ENCODE data around the gene AP3B1. TPM values are rescaled to one million over a fixed set of nuclear protein-coding genes. Genes with fewer than 3 reads are reported as not detected.
A peak's percentile ranks its signal among the peaks of the same experiment; 100 is the strongest.
"Not testable (repeated sequence)": the region's sequence is repeated elsewhere in the genome, so short reads cannot be mapped to it uniquely, and the experiment has no call there.

The AP3B1 gene
- total and polyA plus RNA-seq, 2 donors from 2014 or later: 49.3 to 53.2 TPM

DNA sequence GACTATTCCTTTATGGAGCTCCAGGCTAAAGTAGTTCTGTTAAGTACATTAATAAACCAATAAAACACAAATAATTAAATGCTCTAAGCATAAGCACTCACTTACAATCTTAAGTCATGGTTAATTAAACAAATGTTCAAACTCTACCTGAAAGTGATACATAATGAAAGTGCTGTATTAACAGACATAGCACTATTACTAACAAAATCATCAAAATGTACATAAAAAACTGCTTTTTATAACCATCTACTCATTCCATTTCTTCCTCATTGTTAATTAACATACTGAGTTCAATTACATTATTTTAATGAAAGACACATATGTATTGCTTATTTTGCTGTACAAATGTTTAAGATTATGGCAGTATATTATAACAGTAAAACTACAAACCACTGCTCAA is 107.3 kb downstream of the AP3B1 start:
- Histone ChIP-seq H3K27ac (ENCODE audit: low read depth in 2 of 2, low read length in 2 of 2) (no peak overlapping the region), H3K9ac (ENCODE audit: low read length in 3 of 3) (no peak overlapping the region), H3K9me3 (ENCODE audit: control insufficient read depth in 2 of 3, insufficient read depth in 1 of 3, low read length in 3 of 3) (peaks cover 0 to 3% (median 0%) of the 10 kb centered on the region in 3 donors), H3K36me3 (ENCODE audit: control insufficient read depth in 2 of 3, insufficient read depth in 3 of 3, low read length in 3 of 3) (peaks cover 0 to 5% (median 0%) of the 10 kb centered on the region in 3 donors), H3K27me3 (ENCODE audit: control insufficient read depth, insufficient read depth, low read length) (no peaks in the 10 kb centered on the region), H3K4me1 (ENCODE audit: control insufficient read depth in 2 of 3, insufficient read depth in 2 of 3, low read depth in 1 of 3, low read length in 3 of 3) (peaks cover 0 to 2% (median 0%) of the 10 kb centered on the region in 3 donors), H3K4me3 (ENCODE audit: low read length in 3 of 3) (no peak overlapping the region)
- TF ChIP-seq, protein P1, sequence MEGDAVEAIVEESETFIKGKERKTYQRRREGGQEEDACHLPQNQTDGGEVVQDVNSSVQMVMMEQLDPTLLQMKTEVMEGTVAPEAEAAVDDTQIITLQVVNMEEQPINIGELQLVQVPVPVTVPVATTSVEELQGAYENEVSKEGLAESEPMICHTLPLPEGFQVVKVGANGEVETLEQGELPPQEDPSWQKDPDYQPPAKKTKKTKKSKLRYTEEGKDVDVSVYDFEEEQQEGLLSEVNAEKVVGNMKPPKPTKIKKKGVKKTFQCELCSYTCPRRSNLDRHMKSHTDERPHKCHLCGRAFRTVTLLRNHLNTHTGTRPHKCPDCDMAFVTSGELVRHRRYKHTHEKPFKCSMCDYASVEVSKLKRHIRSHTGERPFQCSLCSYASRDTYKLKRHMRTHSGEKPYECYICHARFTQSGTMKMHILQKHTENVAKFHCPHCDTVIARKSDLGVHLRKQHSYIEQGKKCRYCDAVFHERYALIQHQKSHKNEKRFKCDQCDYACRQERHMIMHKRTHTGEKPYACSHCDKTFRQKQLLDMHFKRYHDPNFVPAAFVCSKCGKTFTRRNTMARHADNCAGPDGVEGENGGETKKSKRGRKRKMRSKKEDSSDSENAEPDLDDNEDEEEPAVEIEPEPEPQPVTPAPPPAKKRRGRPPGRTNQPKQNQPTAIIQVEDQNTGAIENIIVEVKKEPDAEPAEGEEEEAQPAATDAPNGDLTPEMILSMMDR (IDR thresholded peaks at IDR 0.05; ENCODE audit: borderline replicate concordance, extremely low read depth, insufficient read depth): no peak
- intact Hi-C loops (cut with DNase I): no loop called here
- no peak for FAIRE-seq
- no peak for DNase-seq

DNA sequence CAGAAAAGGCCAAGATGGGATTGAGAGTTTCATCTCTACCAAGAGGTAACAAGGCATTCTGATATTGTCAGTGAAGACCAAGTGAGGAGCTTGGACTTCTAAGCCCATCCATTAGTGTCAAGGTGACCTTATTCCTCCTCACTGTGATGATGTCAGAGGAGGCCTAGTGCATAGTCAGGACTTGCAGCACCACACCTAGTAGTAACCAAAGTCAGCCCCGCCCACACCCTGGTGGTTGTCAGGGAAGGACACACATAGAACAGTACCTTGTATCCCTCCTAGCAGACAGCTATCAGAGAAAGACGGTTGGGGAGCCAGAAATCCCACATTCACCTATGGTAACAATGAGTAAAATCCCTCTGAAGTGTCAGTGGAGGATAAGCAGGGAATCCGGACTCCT is 111.7 kb downstream of the AP3B1 start:
- FAIRE-seq (no peak), DNase-seq (peak in 1 of 5 donors; percentile 16)
- TF ChIP-seq, protein P1 (IDR thresholded peaks at IDR 0.05; ENCODE audit: borderline replicate concordance, extremely low read depth, insufficient read depth): no peak
- no peak overlapping the region for H3K4me3 ChIP-seq (ENCODE audit: low read length in 3 of 3)
- no peak overlapping the region for H3K27ac ChIP-seq (ENCODE audit: low read depth in 2 of 2, low read length in 2 of 2)
- H3K27me3 ChIP-seq (ENCODE audit: control insufficient read depth, insufficient read depth, low read length): no peaks in the 10 kb centered on the region
- H3K4me1 ChIP-seq (ENCODE audit: control insufficient read depth in 2 of 3, insufficient read depth in 2 of 3, low read depth in 1 of 3, low read length in 3 of 3): peaks cover 0 to 2% (median 0%) of the 10 kb centered on the region in 3 donors
- no peaks in the 10 kb centered on the region for H3K9me3 ChIP-seq (ENCODE audit: control insufficient read depth in 2 of 3, insufficient read depth in 1 of 3, low read length in 3 of 3)
- no peak overlapping the region for H3K9ac ChIP-seq (ENCODE audit: low read length in 3 of 3)
- H3K36me3 ChIP-seq (ENCODE audit: control insufficient read depth in 2 of 3, insufficient read depth in 3 of 3, low read length in 3 of 3): peaks cover 0 to 5% (median 0%) of the 10 kb centered on the region in 3 donors
- intact Hi-C loops (cut with DNase I): no loop called here

DNA sequence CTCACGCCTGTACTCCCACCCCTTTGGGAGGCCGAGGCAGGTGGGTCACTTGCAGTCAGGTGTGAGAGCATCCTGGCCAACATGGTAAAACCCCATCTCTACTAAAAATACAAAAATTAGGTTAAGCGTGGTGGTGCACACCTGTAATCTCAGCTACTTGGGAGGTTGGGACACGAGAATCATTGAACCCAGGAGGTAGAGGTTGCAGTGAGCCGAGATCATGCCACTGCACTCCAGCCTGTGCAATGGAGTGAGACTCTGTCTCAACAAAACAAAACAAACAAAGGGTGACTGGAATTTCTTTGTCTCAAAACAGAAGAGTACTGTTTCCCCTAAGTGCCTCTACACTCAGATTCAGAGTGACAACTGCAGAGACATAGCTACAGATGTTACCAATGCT is 116.1 kb downstream of the AP3B1 start:
- no peaks in the 10 kb centered on the region for H3K4me1 ChIP-seq (ENCODE audit: control insufficient read depth in 2 of 3, insufficient read depth in 2 of 3, low read depth in 1 of 3, low read length in 3 of 3)
- H3K27me3 ChIP-seq (ENCODE audit: control insufficient read depth, insufficient read depth, low read length): no peaks in the 10 kb centered on the region
- DNase-seq (no peak), FAIRE-seq (no peak)
- intact Hi-C loops (cut with DNase I): no loop called here
- TF ChIP-seq, protein P1 (IDR thresholded peaks at IDR 0.05; ENCODE audit: borderline replicate concordance, extremely low read depth, insufficient read depth): no peak
- no peaks in the 10 kb centered on the region for H3K9me3 ChIP-seq (ENCODE audit: control insufficient read depth in 2 of 3, insufficient read depth in 1 of 3, low read length in 3 of 3)
- H3K9ac ChIP-seq (ENCODE audit: low read length in 3 of 3): no peak overlapping the region
- no peak overlapping the region for H3K4me3 ChIP-seq (ENCODE audit: low read length in 3 of 3)
- H3K27ac ChIP-seq (ENCODE audit: low read depth in 2 of 2, low read length in 2 of 2): no peak overlapping the region
- H3K36me3 ChIP-seq (ENCODE audit: control insufficient read depth in 2 of 3, insufficient read depth in 3 of 3, low read length in 3 of 3): peaks cover 0 to 16% (median 7%) of the 10 kb centered on the region in 3 donors

DNA sequence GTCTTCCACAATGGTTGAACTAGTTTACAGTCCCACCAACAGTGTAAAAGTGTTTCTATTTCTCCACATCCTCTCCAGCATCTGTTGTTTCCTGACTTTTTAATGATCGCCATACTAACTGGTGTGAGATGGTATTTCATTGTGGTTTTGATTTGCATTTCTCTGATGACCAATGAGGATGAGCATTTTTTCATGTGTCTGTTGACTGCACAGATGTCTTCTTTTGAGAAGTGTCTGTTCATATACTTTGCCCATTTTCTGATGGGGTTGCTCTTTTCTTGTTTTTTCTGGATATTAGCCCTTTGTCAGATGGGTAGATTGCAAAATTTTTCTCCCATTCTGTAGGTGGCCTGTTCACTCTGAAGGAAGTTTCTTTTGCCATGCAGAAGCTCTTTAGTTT is 124.2 kb downstream of the AP3B1 start:
- H3K27ac ChIP-seq (ENCODE audit: low read depth in 2 of 2, low read length in 2 of 2); FAIRE-seq; H3K9ac ChIP-seq (ENCODE audit: low read length in 3 of 3); H3K27me3 ChIP-seq (ENCODE audit: control insufficient read depth, insufficient read depth, low read length); H3K9me3 ChIP-seq (ENCODE audit: control insufficient read depth in 2 of 3, insufficient read depth in 1 of 3, low read length in 3 of 3); H3K4me1 ChIP-seq (ENCODE audit: control insufficient read depth in 2 of 3, insufficient read depth in 2 of 3, low read depth in 1 of 3, low read length in 3 of 3); DNase-seq; intact Hi-C loops (cut with DNase I); H3K4me3 ChIP-seq (ENCODE audit: low read length in 3 of 3): not testable (repeated sequence)
- peaks cover 0 to 11% (median 7%) of the 10 kb centered on the region in 3 donors for H3K36me3 ChIP-seq (ENCODE audit: control insufficient read depth in 2 of 3, insufficient read depth in 3 of 3, low read length in 3 of 3)
